ENCODE measurements around the gene CDADC1. TPM values are rescaled to one million over a fixed set of nuclear protein-coding genes. Genes with fewer than 3 reads are reported as not detected.

CDADC1 gene
- total and polyA plus RNA-seq, 7 experiments from 2014 or later: 9.2 to 21.3 (median 12.8) TPM

Other genes starting within 250 kb of the CDADC1 start
- not detected for gene MLNR, start 27.6 kb upstream of the CDADC1 start, total RNA-seq
- not detected for gene MLNR, start 27.6 kb upstream of the CDADC1 start, polyA plus RNA-seq
- gene CAB39L, start 196.1 kb downstream of the CDADC1 start, total RNA-seq: 1 to 10 TPM; 2.9 to 5.9 (median 4.6) TPM
- 1 to 10 TPM; 4.3 to 4.9 TPM for gene CAB39L, start 196.1 kb downstream of the CDADC1 start, polyA plus RNA-seq
- 10 to 100 TPM; 16.7 to 30.0 (median 20.3) TPM for gene SETDB2, start 196.3 kb downstream of the CDADC1 start, total RNA-seq
- 10 to 100 TPM; 14.3 to 15.0 TPM for gene SETDB2, start 196.3 kb downstream of the CDADC1 start, polyA plus RNA-seq
- 100 to 1,000 TPM in 4 of 5 experiments, 10 to 100 TPM in 1; 96.0 to 132 (median 126) TPM for gene PHF11, start 248.0 kb downstream of the CDADC1 start, total RNA-seq
- gene PHF11, start 248.0 kb downstream of the CDADC1 start, polyA plus RNA-seq: 10 to 100 TPM; 80.6 to 88.4 TPM

All from naive thymus-derived CD4-positive, alpha-beta T cell (primary cell).